Neutrophil (primary cell): Measurements from ENCODE around the gene ABL2.
"Not testable (repeated sequence)": the region's sequence is repeated elsewhere in the genome, so short reads cannot be mapped to it uniquely, and the experiment has no call there.

Experiments
- H3K27ac ChIP-seq: fragments of 200-600 bp; sonication (generic); 2 replicates; pipeline ENCODE4 v1.5.1; 2016; ENCODE audit warnings: mild to moderate bottlenecking, moderate library complexity
- H3K27me3 ChIP-seq: fragments of 200-600 bp; sonication (generic); 2 replicates; pipeline ENCODE4 v1.6.0; 2016; ENCODE audit warnings: mild to moderate bottlenecking
- H3K36me3 ChIP-seq: fragments of 200-600 bp; sonication (generic); 2 replicates; pipeline ENCODE4 v1.5.1; 2017
- H3K4me1 ChIP-seq, 2 experiments: fragments of 200-600 bp in 1 of 2; sonication (generic) in 1 of 2; 1 replicate in 1 of 2; 2 replicates in 1 of 2; pipeline versions ENCODE4 v1.5.1 to v1.6.1; 2013 to 2016; ENCODE audit warnings: low read depth in 1 of 2, low read length in 1 of 2, mild to moderate bottlenecking in 1 of 2, moderate library complexity in 1 of 2; ENCODE audit not compliant: control insufficient read depth in 1 of 2, insufficient read depth in 1 of 2
- H3K4me3 ChIP-seq, 2 experiments: fragments of 200-600 bp in 1 of 2; sonication (generic) in 1 of 2; 1 replicate in 1 of 2; 2 replicates in 1 of 2; pipeline ENCODE4 v1.5.1; 2013 to 2016; ENCODE audit warnings: low read depth in 1 of 2, low read length in 1 of 2, mild to moderate bottlenecking in 1 of 2, moderate library complexity in 1 of 2
- H3K9me3 ChIP-seq: fragments of 200-600 bp; sonication (generic); 2 replicates; pipeline ENCODE4 v1.5.1; 2016
- TF ChIP-seq, protein P1 (sequence below): fragments of 200-600 bp; sonication (generic); IDR thresholded peaks from 2 replicates; pipeline ENCODE4 v1.5.1; 2016; ENCODE audit warnings: antibody characterized with exemption

ABL2 gene

DNA sequence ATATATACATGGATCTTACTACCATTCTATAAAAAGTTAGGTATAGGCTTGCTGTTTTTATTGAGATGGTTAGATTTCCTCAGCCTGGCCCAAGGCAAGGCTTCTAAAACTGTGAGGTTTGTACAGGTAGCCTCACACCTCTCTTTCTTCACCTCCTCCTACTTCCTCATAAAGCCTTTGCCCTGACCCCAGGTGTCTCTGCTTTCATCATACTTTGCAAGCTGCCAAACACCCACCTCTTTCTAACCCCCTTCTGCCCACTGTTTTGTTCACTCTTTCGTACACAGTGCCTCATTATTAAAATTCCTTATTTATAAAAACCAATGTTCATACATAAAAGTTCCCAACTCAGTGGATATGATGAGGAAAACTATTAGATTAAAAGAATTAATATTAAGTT lies 32.7 kb upstream of the ABL2 start:
- Histone ChIP-seq H3K9me3 (no peaks in the 10 kb centered on the region), H3K27ac (no peak overlapping the region), H3K36me3 (no peaks in the 10 kb centered on the region), H3K4me3 (no peak overlapping the region), H3K27me3 (no peaks in the 10 kb centered on the region), H3K4me1 (no peaks in the 10 kb centered on the region)
- TF ChIP-seq, protein P1, sequence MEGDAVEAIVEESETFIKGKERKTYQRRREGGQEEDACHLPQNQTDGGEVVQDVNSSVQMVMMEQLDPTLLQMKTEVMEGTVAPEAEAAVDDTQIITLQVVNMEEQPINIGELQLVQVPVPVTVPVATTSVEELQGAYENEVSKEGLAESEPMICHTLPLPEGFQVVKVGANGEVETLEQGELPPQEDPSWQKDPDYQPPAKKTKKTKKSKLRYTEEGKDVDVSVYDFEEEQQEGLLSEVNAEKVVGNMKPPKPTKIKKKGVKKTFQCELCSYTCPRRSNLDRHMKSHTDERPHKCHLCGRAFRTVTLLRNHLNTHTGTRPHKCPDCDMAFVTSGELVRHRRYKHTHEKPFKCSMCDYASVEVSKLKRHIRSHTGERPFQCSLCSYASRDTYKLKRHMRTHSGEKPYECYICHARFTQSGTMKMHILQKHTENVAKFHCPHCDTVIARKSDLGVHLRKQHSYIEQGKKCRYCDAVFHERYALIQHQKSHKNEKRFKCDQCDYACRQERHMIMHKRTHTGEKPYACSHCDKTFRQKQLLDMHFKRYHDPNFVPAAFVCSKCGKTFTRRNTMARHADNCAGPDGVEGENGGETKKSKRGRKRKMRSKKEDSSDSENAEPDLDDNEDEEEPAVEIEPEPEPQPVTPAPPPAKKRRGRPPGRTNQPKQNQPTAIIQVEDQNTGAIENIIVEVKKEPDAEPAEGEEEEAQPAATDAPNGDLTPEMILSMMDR: no peak

DNA sequence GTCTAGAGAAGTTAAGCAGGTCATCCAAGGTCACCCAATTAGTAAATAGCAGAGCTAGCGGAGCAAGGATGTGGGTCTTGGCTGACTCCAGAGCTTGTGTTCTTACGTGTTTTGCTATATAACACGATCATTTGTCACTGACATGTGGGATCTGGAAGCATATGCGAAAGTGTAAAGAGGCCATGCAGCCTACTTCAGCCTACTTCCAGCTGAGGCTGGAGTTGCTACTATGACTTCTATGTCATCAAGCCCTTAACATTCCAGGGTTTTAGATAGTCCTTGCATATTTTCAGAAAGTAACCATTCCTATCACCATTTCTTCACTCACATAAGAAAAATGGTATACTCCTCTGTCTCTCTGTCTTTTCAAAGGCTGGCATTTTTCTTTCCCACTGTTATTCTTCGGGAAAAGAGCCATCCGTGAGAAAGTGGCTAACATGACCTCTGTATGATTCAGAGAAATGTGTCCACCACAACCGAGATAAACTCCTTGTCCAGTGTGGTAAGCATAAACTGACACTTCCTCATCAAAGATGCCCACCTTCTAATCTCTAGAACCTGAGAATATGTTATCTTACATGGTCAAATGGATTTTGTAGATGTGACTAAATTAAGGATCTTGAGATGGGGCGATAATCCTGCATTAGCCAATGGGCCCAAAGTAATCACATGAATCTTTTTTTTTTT lies 24.0 kb upstream of the ABL2 start:
- Histone ChIP-seq H3K4me1 (no peaks in the 10 kb centered on the region), H3K4me3 (no peak overlapping the region), H3K27me3 (no peaks in the 10 kb centered on the region), H3K9me3 (no peaks in the 10 kb centered on the region), H3K36me3 (no peaks in the 10 kb centered on the region), H3K27ac (no peak overlapping the region)
- TF ChIP-seq, protein P1: no peak

DNA sequence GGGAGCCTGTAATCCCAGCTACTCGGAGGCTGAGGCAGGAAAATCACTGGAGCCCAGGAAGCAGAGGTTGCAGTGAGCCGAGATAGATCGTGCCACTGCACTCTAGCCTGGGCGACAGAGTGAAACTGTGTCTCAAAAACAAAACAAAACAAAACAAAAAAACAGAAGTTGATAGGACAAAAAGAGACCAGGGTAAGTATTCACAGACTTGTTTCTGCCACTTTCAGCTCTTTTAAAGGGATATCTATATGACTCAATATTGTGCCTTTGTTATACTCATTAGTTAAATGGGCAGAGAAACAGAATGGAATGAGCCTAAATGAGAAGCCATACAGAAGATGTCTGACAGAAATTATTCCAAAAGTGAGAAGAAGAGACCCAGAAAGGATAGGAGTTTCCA lies 23.1 kb upstream of the ABL2 start:
- Histone ChIP-seq H3K4me1 (no peaks in the 10 kb centered on the region), H3K4me3 (no peak overlapping the region), H3K27me3 (no peaks in the 10 kb centered on the region), H3K27ac (no peak overlapping the region), H3K36me3 (no peaks in the 10 kb centered on the region), H3K9me3 (no peaks in the 10 kb centered on the region)
- TF ChIP-seq, protein P1: no peak

DNA sequence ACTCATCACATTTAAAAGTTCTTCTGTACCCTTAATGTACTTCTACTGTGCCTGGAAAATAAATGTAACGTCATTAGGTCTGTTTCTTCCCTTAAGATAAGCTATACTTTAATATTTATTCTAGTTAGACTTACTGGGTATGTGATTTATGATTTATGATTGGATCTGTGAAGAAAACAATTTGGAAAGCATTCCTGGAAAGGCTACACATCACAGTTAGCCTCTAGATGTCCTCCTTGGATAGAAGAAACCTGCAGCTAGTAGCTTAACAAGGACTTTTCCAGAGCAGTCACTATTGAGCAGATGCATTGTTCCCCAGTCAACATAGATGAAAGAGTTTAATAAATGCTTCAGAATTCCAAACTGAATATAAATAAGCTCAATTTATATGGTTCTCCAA lies 22.2 kb upstream of the ABL2 start:
- H3K36me3 ChIP-seq: no peaks in the 10 kb centered on the region
- H3K4me3 ChIP-seq: no peak overlapping the region
- H3K9me3 ChIP-seq: no peaks in the 10 kb centered on the region
- H3K27me3 ChIP-seq: no peaks in the 10 kb centered on the region
- H3K4me1 ChIP-seq: no peaks in the 10 kb centered on the region
- TF ChIP-seq, protein P1: no peak
- H3K27ac ChIP-seq: no peak overlapping the region

GRCh38 chr1:179247923-179248322 lies 18.4 kb upstream of the ABL2 start:
- Histone ChIP-seq H3K27me3 (no peaks in the 10 kb centered on the region), H3K36me3 (no peaks in the 10 kb centered on the region), H3K27ac (no peak overlapping the region), H3K4me3 (no peak overlapping the region), H3K9me3 (no peaks in the 10 kb centered on the region), H3K4me1 (no peaks in the 10 kb centered on the region)
- TF ChIP-seq, protein P1: no peak

DNA sequence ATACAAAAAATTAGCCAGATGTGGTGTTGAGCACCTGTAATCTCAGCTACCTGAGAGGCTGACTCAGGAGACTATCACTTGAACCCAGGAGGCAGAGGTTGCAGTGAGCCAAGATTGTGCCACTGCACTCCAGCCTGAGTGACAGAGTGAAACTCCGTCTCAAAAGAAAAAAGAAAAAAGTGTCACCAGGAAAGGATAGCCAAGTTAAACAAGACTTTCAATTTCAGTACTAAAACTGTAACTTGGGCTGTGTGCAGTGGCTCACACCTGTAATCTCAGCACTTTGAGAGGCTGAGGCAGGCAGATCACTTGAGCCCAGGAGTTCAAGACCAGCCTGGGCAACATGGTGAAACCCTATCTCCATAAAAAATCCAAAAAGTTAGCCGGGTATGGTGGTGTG lies 15.9 kb upstream of the ABL2 start:
- not testable (repeated sequence) for H3K27me3 ChIP-seq, H3K4me3 ChIP-seq, H3K4me1 ChIP-seq, H3K9me3 ChIP-seq, H3K27ac ChIP-seq, H3K36me3 ChIP-seq
